Measurements from ENCODE around the gene BPIFB2. TPM values are rescaled to one million over a fixed set of nuclear protein-coding genes. Genes with fewer than 3 reads are reported as not detected.

The BPIFB2 gene
- total RNA-seq, 1 donor from 2014 or later: not detected

- Mint-ChIP-seq H3K36me3 (ENCODE audit: low read depth, unreplicated experiment) (peaks cover 4% of the 10 kb centered on the region), H3K27ac (ENCODE audit: unreplicated experiment) (no peak overlapping the region), H3K9me3 (ENCODE audit: unreplicated experiment) (no peaks in the 10 kb centered on the region)
These were observed 25.1 kb downstream of the BPIFB2 start for GRCh38 chr20:33032555-33032954.

GRCh38 chr20:33033381-33033780 lies 25.9 kb downstream of the BPIFB2 start:
- TF ChIP-seq CTCF (IDR thresholded peaks at IDR 0.05; ENCODE audit: unreplicated experiment): no peak

More at GRCh38 chr20:33032555-33032954, 25.1 kb downstream of the BPIFB2 start:
- no peak for DNase-seq (ENCODE audit: low spot score)
- H3K27me3 Mint-ChIP-seq (ENCODE audit: unreplicated experiment): peaks cover 7% of the 10 kb centered on the region
- H3K4me1 Mint-ChIP-seq (ENCODE audit: unreplicated experiment): no peaks in the 10 kb centered on the region
- TF ChIP-seq CTCF (IDR thresholded peaks at IDR 0.05; ENCODE audit: unreplicated experiment): no peak
- no peak overlapping the region for H3K4me3 Mint-ChIP-seq (ENCODE audit: unreplicated experiment)

GRCh38 chr20:33034115-33034514 lies 26.6 kb downstream of the BPIFB2 start:
- no peak for TF ChIP-seq CTCF (IDR thresholded peaks at IDR 0.05; ENCODE audit: unreplicated experiment)
- no peak for DNase-seq (ENCODE audit: low spot score)
- peaks cover 10% of the 10 kb centered on the region for H3K27me3 Mint-ChIP-seq (ENCODE audit: unreplicated experiment)
- no peaks in the 10 kb centered on the region for H3K4me1 Mint-ChIP-seq (ENCODE audit: unreplicated experiment)
- no peaks in the 10 kb centered on the region for H3K9me3 Mint-ChIP-seq (ENCODE audit: unreplicated experiment)
- no peak overlapping the region for H3K4me3 Mint-ChIP-seq (ENCODE audit: unreplicated experiment)
- H3K36me3 Mint-ChIP-seq (ENCODE audit: low read depth, unreplicated experiment): peaks cover 8% of the 10 kb centered on the region
- no peak overlapping the region for H3K27ac Mint-ChIP-seq (ENCODE audit: unreplicated experiment)

More at GRCh38 chr20:33033381-33033780, 25.9 kb downstream of the BPIFB2 start:
- Mint-ChIP-seq H3K36me3 (ENCODE audit: low read depth, unreplicated experiment) (peaks cover 8% of the 10 kb centered on the region), H3K9me3 (ENCODE audit: unreplicated experiment) (no peaks in the 10 kb centered on the region), H3K27me3 (ENCODE audit: unreplicated experiment) (peaks cover 10% of the 10 kb centered on the region), H3K27ac (ENCODE audit: unreplicated experiment) (no peak overlapping the region), H3K4me3 (ENCODE audit: unreplicated experiment) (no peak overlapping the region), H3K4me1 (ENCODE audit: unreplicated experiment) (no peaks in the 10 kb centered on the region)
- no peak for DNase-seq (ENCODE audit: low spot score)

GRCh38 chr20:33034901-33035492 lies 27.5 kb downstream of the BPIFB2 start:
- H3K27me3 Mint-ChIP-seq (ENCODE audit: unreplicated experiment): peaks cover 10% of the 10 kb centered on the region
- no peaks in the 10 kb centered on the region for H3K4me1 Mint-ChIP-seq (ENCODE audit: unreplicated experiment)
- no peak for DNase-seq (ENCODE audit: low spot score)
- H3K36me3 Mint-ChIP-seq (ENCODE audit: low read depth, unreplicated experiment): peaks cover 8% of the 10 kb centered on the region
- no peaks in the 10 kb centered on the region for H3K9me3 Mint-ChIP-seq (ENCODE audit: unreplicated experiment)
- no peak overlapping the region for H3K4me3 Mint-ChIP-seq (ENCODE audit: unreplicated experiment)
- H3K27ac Mint-ChIP-seq (ENCODE audit: unreplicated experiment): no peak overlapping the region
- no peak for TF ChIP-seq CTCF (IDR thresholded peaks at IDR 0.05; ENCODE audit: unreplicated experiment)

GRCh38 chr20:33037456-33037855 lies 30.0 kb downstream of the BPIFB2 start:
- no peak for TF ChIP-seq CTCF (IDR thresholded peaks at IDR 0.05; ENCODE audit: unreplicated experiment)
- no peak for DNase-seq (ENCODE audit: low spot score)
- H3K4me1 Mint-ChIP-seq (ENCODE audit: unreplicated experiment): no peaks in the 10 kb centered on the region
- peaks cover 8% of the 10 kb centered on the region for H3K36me3 Mint-ChIP-seq (ENCODE audit: low read depth, unreplicated experiment)
- H3K27me3 Mint-ChIP-seq (ENCODE audit: unreplicated experiment): peaks cover 10% of the 10 kb centered on the region
- no peak overlapping the region for H3K27ac Mint-ChIP-seq (ENCODE audit: unreplicated experiment)
- H3K9me3 Mint-ChIP-seq (ENCODE audit: unreplicated experiment): no peaks in the 10 kb centered on the region
- no peak overlapping the region for H3K4me3 Mint-ChIP-seq (ENCODE audit: unreplicated experiment)

All from endothelial cell (in vitro differentiated cells).